ENCODE measurements around the gene ZDHHC5. TPM values are rescaled to one million over a fixed set of nuclear protein-coding genes. Genes with fewer than 3 reads are reported as not detected.

ZDHHC5 gene
- polyA plus RNA-seq, 2 of the 4 experiments (the other 2 are of a cell fraction), result 44.1 to 63.8 TPM

Small RNA genes lying within 50 kb of the gene (small RNA-seq; reads per million reads assigned to genes)
- gene MIR130A, result 89.7 to 20,133 (median 3,939) reads per million in 6 experiments
- 0 reads per million in 6 experiments for gene TMX2-CTNND1

Other genes with a start within 250 kb of the ZDHHC5 start
- 0.30 TPM in 2 replicates for gene SLC43A3, start 241.0 kb upstream of the ZDHHC5 start, polyA plus RNA-seq (2011; rRNA removed)
- gene SLC43A3, start 241.0 kb upstream of the ZDHHC5 start, polyA plus RNA-seq (2017; fragmentation: RNase III; extraction: RNeasy Plus Mini Kit Qiagen cat#74134 plus additional on column Dnase treatment), result 0.12 to 0.22 TPM (median 0.13 TPM) in 3 replicates
- 9.2 and 10.6 TPM in 2 replicates for gene RTN4RL2, start 207.6 kb upstream of the ZDHHC5 start, polyA plus RNA-seq (2011; rRNA removed)
- gene RTN4RL2, start 207.6 kb upstream of the ZDHHC5 start, polyA plus RNA-seq (2017; fragmentation: RNase III; extraction: RNeasy Plus Mini Kit Qiagen cat#74134 plus additional on column Dnase treatment), result 23.7 to 27.4 TPM (median 25.8 TPM) in 3 replicates
- 4.6 and 5.3 TPM in 2 replicates for gene SLC43A1, start 152.4 kb upstream of the ZDHHC5 start, polyA plus RNA-seq (2011; rRNA removed)
- gene SLC43A1, start 152.4 kb upstream of the ZDHHC5 start, polyA plus RNA-seq (2017; fragmentation: RNase III; extraction: RNeasy Plus Mini Kit Qiagen cat#74134 plus additional on column Dnase treatment), result 1.0 to 1.3 TPM (median 1.1 TPM) in 3 replicates
- gene TIMM10, start 137.4 kb upstream of the ZDHHC5 start, polyA plus RNA-seq (2011; rRNA removed), result 248 and 249 TPM in 2 replicates
- 172 to 184 TPM (median 179 TPM) in 3 replicates for gene TIMM10, start 137.4 kb upstream of the ZDHHC5 start, polyA plus RNA-seq (2017; fragmentation: RNase III; extraction: RNeasy Plus Mini Kit Qiagen cat#74134 plus additional on column Dnase treatment)
- gene SMTNL1, start 130.5 kb upstream of the ZDHHC5 start, polyA plus RNA-seq (2011; rRNA removed), result not detected in 2 replicates
- gene SMTNL1, start 130.5 kb upstream of the ZDHHC5 start, polyA plus RNA-seq (2017; fragmentation: RNase III; extraction: RNeasy Plus Mini Kit Qiagen cat#74134 plus additional on column Dnase treatment), result not detected in 3 replicates
- gene UBE2L6, start 100.4 kb upstream of the ZDHHC5 start, polyA plus RNA-seq (2011; rRNA removed), result 14.8 and 17.9 TPM in 2 replicates
- 18.2 to 21.4 TPM (median 18.7 TPM) in 3 replicates for gene UBE2L6, start 100.4 kb upstream of the ZDHHC5 start, polyA plus RNA-seq (2017; fragmentation: RNase III; extraction: RNeasy Plus Mini Kit Qiagen cat#74134 plus additional on column Dnase treatment)
- 0.59 and 0.91 TPM in 2 replicates for gene SERPING1, start 70.4 kb upstream of the ZDHHC5 start, polyA plus RNA-seq (2011; rRNA removed)
- gene SERPING1, start 70.4 kb upstream of the ZDHHC5 start, polyA plus RNA-seq (2017; fragmentation: RNase III; extraction: RNeasy Plus Mini Kit Qiagen cat#74134 plus additional on column Dnase treatment), result 0.10 to 0.63 TPM (median 0.53 TPM) in 3 replicates
- gene YPEL4, start 18.2 kb upstream of the ZDHHC5 start, polyA plus RNA-seq (2011; rRNA removed), result 0.04 and 0.13 TPM in 2 replicates
- gene YPEL4, start 18.2 kb upstream of the ZDHHC5 start, polyA plus RNA-seq (2017; fragmentation: RNase III; extraction: RNeasy Plus Mini Kit Qiagen cat#74134 plus additional on column Dnase treatment), result 0.04 to 0.06 TPM in 2 of 3 replicates, not detected in the other
- gene CLP1, start 10.4 kb upstream of the ZDHHC5 start, polyA plus RNA-seq (2011; rRNA removed), result 22.8 and 24.2 TPM in 2 replicates
- gene CLP1, start 10.4 kb upstream of the ZDHHC5 start, polyA plus RNA-seq (2017; fragmentation: RNase III; extraction: RNeasy Plus Mini Kit Qiagen cat#74134 plus additional on column Dnase treatment), result 31.6 to 33.0 TPM (median 31.8 TPM) in 3 replicates
- 33.5 and 38.5 TPM in 2 replicates for gene MED19, start 44.1 kb downstream of the ZDHHC5 start, polyA plus RNA-seq (2011; rRNA removed)
- 22.5 to 23.5 TPM (median 23.3 TPM) in 3 replicates for gene MED19, start 44.1 kb downstream of the ZDHHC5 start, polyA plus RNA-seq (2017; fragmentation: RNase III; extraction: RNeasy Plus Mini Kit Qiagen cat#74134 plus additional on column Dnase treatment)
- 168 and 191 TPM in 2 replicates for gene TMX2, start 44.5 kb downstream of the ZDHHC5 start, polyA plus RNA-seq (2011; rRNA removed)
- 137 to 162 TPM (median 140 TPM) in 3 replicates for gene TMX2, start 44.5 kb downstream of the ZDHHC5 start, polyA plus RNA-seq (2017; fragmentation: RNase III; extraction: RNeasy Plus Mini Kit Qiagen cat#74134 plus additional on column Dnase treatment)
- 99.7 and 115 TPM in 2 replicates for gene SELENOH, start 73.4 kb downstream of the ZDHHC5 start, polyA plus RNA-seq (2011; rRNA removed)
- 91.4 to 96.3 TPM (median 91.8 TPM) in 3 replicates for gene SELENOH, start 73.4 kb downstream of the ZDHHC5 start, polyA plus RNA-seq (2017; fragmentation: RNase III; extraction: RNeasy Plus Mini Kit Qiagen cat#74134 plus additional on column Dnase treatment)
- gene BTBD18, start 83.7 kb downstream of the ZDHHC5 start, polyA plus RNA-seq (2011; rRNA removed), result not detected in 2 replicates
- not detected in 3 replicates for gene BTBD18, start 83.7 kb downstream of the ZDHHC5 start, polyA plus RNA-seq (2017; fragmentation: RNase III; extraction: RNeasy Plus Mini Kit Qiagen cat#74134 plus additional on column Dnase treatment)
- gene CTNND1, start 93.7 kb downstream of the ZDHHC5 start, polyA plus RNA-seq (2011; rRNA removed), result 146 and 148 TPM in 2 replicates
- gene CTNND1, start 93.7 kb downstream of the ZDHHC5 start, polyA plus RNA-seq (2017; fragmentation: RNase III; extraction: RNeasy Plus Mini Kit Qiagen cat#74134 plus additional on column Dnase treatment), result 72.8 to 74.5 TPM (median 74.1 TPM) in 3 replicates